NCI-H1105 treated with DMSO at 0.1 percent for 48 hours (cell line): ENCODE results near the gene TOX2.

Experiments
- DNase-seq: peaks from one replicate; lab custom pipeline; 2025; lab: John Stamatoyannopoulos, UW

TOX2 gene

DNA sequence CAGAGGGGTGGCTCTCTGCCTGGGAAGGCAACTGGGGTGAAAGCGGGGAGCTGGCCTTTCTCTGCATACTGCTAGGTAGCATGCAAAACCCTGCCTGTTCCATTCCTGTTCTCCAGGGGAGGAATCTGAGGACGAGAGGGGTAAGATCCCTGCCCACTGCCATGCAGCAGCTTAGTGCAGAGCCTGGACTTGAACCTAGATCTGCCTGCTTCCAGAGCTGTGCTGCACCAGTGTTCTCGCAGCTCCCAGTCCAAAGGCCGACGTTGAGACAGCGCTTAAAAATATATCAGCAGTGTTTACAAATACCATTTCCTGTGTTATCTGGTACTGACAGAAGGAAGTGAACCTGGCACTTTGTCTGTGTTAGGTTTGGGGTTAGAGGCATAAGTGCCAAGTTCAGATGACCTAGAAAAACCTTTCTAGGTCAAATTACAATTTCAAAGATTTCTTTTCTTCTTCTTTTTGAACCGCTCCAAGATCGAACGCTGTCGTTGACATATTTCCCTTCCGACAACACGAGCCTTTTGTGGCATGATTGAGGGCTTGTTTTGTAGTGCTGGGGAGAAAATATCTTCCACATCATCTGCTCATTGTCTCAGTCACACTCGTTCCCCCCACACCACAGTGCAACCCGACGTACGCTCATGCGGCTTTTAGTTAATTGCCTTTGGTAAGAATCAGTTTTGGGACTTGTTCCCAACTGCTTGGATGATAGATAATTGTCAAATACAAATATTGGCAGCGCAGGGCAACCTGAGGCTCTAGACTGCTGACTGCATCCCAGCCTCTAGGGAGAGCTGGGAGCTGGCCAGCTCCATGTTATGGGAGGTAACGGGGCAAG is 44.6 kb downstream of the TOX2 start:
- peak; percentile 94 for DNase-seq

DNA sequence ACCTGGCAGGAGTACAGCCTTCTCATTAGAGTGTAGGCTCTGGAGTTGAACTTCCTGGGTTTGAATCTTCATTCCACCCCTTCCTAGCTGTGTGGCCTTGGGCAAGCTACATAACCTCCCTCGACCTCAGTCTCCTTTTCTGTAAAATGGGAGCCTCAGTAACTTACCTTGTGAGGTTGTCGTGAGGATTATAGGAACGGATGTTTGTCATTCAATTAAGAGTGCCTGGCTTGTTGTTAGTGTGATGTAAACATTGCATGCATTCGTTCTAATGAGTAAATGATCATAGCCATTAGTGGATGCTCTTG is 45.2 kb downstream of the TOX2 start:
- no peak for DNase-seq

DNA sequence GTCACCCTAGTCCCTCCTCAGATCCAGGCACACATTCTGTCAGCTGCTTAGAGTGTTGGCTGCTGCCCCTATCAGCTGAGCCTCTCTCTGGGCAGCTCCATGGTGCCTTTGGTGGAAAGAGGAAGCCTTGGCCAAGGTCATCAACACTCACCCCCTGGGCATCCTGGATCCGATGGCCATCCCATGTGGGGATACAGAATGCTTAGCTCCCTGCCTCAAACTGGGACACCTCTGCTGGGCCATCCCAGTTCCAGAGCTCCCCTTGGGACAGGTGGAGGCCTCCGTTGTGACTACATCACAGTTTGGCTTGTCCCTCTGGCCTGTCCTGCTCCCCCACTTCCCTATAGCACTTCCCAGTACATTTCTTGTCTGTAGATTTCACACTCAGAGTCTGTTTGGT is 45.6 kb downstream of the TOX2 start:
- no peak for DNase-seq

DNA sequence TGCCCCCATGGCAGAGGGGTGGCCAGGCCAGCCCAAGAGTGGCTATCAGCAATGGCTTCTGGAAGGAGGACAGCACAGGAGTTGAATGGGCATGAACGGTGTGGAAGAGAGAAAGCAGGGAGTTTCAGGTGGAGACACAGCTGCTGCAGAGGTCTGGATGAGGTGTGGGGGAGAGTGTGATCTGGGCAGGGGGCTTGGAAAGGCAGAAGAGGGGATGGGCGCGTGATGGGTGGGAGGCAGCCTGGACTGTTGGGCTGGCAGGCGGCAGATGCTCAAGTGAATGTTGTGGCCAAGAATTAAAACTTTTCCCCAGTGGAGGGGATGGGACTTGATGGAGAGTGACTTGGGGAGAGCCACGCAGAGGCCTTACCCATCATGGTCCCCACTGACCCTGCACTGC is 46.5 kb downstream of the TOX2 start:
- no peak for DNase-seq

DNA sequence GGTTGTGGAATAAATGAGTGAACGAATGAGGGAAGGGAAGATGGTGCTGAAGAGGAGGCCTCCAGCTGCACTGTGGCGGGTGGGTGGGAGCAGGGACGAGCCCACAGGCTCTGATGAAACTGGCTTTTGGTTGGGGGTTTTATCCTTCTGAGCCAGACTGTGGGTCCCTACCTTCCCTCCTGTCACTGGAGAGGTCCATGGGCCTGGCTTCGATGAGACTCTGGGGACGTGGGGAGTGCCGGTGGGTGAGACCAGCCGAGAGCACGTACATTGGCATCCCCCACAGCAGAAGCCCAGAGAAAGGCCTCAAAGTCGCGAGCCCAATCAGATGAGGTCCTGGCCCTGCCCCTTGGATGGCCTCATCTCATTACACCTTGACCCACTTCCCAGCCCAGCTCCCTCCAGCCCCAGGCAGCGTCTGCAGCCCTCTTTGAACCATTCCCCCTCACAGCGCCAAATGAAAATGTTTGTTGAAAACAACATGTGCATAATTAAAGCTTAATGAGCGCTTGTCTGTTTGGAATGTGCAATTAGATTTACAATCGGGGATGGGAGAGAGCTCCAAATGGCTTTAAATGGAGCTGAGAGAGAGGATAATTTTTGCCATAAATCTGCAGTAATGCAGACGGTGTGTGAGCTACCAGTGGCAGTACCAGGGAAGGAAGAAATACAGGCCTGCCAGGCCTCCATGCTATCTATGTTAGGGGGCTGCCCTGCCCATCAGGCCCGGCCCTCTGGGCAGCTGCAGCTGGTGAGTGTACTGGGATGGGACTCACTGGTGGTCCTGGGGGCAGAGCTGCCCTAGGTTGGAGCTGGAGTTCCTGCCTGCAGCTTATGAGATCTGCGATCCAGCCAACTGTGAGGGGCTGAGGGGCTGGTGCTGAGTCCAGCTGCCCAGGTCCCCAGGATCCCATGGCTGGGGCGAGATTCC is 47.2 kb downstream of the TOX2 start:
- DNase-seq, result peak; percentile 51

DNA sequence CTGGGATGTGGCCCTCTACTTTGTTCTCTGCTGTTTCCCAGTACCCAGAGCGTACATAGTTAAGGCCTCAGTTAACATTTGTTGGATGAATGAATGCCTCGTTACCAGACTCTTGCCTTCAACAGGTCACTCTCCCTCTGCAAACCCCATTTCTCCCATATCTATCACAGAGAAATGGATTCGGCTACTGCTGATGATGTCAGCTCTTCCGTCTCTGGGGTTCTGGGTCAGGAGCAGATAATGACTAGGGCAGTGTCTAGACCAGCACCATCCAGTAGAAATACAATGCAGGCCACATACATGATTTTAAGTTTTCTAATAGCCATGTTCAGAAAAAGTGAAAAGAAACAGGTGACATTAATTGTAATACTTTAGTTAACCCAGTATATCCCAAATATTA is 47.9 kb downstream of the TOX2 start:
- DNase-seq, result no peak

DNA sequence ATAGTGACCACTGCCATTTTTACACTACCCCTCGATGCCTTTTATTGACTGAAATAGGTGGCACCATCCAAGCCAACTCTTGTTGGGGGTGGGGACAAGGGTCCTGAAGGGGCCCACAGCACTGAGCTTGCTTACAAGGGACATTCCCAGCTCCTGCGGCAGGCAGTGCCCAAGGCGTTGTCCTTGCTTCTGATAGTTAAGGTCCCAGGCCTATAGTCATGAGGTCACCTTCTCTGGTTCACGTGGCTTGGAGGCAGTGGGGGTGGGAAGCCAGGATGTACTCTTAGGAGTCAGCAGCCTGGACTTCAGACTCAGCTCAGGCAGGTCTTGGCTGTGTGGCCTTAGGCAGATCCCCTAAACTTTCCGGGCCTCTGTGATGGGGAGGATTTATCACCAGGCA is 48.6 kb downstream of the TOX2 start:
- DNase-seq, result no peak

DNA sequence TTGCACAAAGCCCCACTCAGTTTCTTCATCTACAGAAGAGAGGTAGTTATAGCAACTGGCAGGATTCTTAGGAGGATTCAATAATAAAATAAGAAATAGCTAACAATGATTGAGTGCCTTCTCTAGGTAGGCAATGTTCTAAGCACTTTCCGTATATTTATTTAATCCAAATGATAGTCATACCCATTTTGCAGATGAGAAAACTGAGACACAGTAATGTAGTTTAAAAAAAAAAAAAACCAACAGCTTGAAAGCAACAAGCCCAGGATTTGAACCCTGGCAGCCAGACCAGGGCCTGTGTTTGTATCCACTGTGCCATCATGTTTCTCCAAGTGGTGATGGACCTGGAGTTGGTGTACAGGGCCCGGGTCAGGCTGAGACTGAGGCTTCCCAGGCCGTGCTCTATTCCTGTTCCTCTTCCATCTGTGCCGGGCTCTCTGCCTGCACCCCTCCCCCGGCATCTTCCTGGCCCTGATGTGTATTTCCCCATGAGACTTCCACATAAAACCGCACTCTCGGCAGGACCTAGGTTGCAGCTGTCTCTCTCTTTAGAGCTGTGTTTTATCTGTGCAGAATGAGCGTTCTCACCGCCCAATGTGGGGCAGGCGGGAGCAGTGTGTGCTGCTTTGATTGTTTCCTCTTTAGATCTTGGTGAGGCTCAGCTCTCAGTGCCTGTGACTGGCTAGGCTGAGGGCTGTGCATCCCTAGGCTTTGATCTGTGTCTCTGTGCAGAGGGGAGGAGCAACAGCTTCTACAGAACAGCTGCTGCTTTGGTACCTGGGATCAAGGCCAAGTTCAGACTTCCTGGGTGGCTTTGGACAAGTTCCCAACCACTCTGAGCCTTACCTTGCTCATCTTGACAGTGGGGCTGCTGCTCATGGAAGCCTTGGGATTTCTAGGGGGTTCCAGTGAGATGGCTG is 49.5 kb downstream of the TOX2 start:
- DNase-seq, result no peak

DNA sequence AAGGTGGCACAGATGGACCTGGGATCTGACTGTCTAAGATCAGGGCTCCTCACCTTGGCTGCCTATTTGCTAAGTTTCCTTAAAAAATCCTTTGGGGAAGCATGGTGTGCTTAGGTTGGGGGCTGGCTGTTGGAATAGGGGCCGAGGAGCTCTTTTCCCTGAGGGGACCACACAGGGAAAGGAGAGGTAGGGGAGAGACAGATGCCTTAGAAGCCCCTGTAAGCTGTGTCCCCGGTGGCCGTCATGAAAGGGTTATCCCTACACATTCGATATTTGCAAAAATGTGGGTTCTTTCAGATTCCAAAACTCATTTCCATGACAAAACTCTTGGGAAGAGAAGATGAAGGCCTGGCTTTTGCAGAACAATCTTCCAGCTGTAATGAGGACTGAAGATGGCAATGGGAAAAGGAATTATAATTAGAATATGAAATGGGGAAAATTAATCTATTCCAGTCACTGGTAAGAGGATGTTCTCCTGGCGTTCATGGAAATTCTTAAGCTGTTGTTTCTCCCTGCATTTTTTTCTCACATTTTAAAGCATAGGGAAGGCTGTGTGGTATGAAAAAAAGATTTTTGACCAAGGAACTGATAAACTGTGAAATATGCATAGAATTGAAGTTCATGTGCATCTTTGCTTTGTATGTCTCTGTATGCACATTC is 53.8 kb downstream of the TOX2 start:
- DNase-seq, result no peak

DNA sequence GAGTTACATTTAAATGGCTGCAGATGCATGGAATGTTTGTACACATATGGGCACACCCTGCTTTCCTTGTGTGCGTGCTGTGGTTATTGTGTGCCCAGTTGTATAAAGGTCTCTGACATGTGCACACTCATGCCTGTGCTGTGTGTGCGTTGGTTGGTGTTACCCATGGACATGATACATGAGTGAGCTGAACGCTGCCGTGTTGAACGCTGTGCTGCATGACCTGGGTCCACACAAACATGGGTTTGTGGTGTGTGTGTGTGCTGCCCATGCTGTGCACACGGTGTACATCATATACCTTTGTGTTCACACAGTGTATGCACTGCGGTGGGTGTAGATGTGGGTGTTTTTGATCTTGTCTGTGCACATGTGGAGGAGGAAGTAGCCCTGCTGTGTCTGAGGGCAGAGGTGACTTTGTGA is 54.4 kb downstream of the TOX2 start:
- DNase-seq, result no peak

DNA sequence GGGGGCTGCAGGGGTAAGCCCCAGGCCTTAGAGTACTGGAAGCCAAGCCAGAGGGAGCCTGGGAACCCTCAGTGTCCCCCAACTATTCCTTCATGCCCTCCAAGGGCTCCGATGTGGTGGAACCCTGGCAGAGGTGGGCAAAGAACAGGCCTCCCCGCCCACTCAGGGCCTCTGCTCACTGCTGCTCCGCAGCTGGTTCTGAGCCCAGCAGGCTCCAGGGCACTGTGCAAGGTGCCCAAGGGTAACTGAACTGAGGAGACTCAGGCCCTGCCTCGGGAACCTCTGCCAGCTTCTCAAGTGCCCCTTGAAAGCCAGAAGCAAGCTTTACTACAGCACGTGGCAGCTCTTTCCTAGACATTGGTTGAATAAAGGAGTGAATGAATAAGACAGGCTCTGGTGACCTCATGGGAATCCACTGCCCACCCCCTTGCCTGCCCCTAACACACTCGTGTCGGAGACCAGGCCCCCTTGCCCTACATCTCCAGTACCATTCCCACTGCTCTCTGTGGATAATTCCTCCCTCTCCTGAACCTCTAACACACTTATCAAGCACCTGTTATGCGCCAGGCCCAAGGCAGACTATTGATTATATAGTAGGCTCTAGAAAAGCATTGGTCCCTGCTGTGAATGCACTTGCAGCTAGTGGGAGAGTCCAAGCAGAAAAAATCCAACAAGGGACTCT is 55.0 kb downstream of the TOX2 start:
- no peak for DNase-seq

DNA sequence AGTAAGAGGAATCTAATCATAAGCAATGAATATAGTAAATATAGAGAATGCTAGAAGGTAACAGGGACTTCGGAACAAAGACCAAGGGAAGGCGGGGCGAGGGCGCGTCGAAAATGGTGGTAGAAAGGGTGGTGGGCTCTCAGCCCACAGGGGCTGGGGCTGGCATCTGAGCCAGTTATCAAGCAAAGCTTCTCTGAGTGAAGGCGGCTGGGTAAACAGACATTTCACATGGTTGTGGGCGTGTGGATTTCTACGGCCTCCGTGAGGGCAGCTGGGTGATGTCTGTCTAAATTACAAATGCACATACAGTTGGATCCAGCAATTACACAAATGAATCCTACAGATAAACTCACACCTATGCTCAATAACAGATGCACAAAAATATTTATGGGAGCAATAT is 56.6 kb downstream of the TOX2 start:
- DNase-seq, result no peak

DNA sequence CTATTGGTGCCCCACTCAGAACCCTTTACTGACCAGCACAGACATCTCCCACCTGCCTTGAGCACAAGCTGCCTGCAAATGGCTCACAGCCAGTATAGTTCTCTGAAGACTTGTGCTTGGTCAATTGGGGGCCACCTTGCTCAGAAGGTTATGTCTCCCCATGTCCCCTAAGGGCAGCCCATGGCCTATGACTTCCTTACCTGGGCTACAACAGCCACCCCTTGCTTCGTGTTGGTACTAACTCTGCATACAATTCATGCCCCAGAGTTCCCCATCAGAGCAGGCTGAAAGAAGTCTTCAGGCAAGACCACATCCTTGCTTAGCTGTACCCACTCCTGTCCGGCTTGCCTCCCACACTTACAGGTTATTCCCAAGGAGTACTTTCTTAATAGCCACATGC is 57.4 kb downstream of the TOX2 start:
- no peak for DNase-seq

DNA sequence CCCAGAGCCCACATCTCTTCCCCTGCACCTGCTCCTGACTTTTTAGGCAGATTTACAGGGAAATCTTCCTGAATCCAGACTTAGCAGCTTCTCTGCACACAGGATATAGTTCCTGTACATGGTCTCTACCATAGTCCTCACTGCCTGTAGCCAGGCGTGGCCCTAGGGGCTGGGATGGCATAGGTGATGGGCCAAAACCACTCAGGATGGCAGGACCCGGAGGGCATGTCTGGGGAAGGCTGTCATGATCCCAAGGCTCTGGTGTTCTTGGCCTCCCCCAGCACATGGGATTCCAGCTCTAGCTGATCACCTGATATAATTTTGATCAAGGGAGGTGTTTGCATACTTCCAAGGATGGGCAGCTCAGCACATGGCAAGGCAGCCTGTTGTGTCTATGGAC is 58.0 kb downstream of the TOX2 start:
- no peak for DNase-seq

DNA sequence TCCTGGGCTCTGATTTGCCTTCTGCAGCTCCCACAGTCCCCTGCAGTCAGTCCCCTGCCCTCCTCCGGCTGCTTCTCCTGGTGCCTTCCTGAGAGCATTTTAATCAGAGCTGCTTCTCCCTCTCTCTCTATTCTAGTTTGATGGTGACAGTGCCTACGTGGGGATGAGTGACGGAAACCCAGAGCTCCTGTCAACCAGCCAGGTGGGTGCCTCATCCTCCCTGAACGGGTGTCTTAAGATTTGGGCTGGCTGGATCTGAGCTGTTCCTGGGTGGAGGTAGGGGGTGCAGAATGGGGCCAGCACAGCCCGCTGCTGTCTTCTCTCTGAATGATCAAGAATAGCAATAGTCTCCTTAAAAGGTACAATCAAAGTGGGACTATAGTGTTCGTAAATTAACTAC is 58.6 kb downstream of the TOX2 start:
- DNase-seq, result no peak

DNA sequence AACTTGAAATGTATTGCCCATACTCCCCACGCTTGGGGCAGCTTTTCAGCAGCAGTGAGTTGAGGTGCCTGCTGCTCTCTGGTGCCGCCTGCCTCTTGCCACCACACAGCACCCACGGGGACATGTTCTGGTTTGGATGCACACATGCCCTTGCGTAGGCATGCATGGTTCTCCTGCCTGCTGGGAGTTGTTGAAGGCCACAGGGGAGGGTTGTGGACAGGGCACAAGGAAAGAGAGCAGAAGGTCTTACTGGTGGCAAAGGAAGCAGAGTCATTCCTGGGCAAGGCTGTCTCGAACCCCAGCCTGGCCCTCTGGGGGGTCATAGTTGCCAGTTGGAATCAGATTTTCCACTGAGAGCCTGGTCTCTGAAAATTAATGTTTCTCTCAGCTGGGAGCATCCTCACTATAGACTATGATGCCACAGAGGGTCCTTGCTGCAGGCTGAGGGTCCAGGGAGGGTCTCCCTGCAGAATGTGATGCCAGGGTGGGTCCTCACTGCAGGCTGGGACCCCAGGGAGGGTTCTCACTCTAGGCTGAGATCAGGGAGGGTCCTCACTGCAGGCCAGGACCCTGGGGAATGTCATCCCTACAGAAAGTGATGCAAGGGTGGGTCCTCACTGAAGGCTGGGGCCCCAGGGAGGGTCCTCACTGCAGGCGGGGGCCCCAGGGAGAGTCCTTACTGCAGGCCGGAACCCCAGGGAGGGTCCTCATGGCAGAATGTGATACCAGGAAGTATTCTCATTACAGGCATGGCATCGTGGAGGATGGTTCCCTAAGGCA is 59.2 kb downstream of the TOX2 start:
- DNase-seq, result no peak

DNA sequence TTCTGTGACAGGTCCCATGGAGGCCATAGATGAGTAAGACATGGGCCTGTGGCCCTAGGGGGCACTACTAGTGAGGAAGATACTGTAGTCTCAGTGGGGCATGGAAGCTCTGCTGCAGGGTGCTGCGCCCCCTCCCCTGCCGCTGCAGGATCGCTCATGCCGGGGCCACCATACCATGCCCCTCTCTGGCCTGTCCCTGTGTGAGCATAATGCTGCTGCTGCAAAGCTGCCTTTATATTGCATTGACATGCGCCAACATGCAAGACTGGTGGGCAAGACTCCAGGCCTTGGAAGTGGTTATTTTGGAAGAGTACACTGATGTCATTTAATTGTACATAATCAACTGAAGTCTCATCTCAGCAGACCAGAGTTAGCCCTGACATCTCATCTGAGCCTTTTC is 60.0 kb downstream of the TOX2 start:
- no peak for DNase-seq

DNA sequence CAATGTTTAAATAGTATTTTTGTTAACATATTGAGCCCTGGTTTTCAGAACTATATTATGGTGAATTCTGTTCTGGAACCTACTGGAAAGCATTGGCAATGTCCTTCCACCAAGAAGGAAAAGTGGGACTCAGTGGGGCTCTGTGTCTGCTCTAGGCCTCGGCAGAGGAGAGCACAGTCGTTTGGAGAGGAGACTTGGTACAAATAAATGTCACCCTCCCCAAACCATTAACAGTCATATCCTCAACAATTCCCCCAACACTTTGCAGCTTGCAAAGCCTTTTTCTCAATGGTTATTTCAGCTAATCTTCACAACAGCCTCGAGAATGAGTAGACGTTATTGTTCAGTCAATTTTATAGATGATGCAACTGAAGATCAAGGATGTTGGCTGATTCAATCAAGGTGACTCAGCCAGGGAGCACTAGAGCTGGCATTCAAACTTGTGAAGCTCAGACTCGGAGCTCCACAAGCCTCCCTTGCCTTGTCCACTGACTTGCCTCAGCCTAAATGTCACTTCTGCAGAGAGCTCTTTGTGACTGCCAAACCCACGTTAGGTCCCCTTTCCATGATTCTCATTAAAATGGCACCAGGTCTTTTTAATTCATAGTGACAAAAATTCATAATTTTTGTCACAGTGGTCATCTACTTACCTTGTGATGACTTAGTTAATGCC is 60.6 kb downstream of the TOX2 start:
- no peak for DNase-seq

DNA sequence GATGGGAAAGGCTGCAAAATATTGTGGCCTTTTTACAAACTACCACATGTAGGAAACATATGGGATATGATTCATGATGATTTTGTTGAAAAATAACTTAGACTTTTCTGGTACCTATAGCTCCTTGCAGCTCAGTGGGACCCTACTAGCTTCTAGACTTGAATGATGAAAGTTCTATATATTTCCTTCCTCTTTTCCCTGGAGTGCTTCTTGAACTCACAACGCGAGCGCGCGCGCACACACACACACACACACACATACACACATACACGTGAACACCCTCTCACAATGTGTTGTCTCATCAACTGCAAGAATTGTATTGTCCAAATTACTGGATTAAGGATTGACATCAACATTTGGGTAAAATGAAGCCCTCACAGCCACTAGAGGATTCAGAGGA is 61.9 kb downstream of the TOX2 start:
- no peak for DNase-seq

DNA sequence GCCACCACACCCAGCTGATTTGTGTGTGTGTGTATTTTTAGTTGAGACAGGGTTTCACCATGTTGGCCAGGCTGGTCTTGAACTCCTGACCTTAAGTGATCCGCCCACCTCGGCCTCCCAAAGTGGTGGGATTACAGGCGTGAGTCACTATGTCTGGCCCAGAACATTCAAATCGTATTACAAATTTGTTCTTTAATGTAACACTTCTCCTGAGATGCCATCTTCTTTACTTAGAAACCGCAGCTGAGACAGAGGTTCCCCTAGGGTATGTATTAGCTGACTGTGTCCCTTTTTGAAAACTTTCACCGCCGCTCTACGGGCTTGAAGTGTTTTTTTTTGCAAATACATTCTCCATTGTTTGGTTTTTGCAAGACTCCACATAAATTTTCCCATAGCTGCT is 62.6 kb downstream of the TOX2 start:
- no peak for DNase-seq
